OCI-LY7 (cell line): ENCODE measurements around the gene CFAP157.

Source experiments
- CTCF ChIP-seq: fragments of 200-600 bp; sonication (generic); conservative IDR thresholded peaks from 2 replicates; pipeline ENCODE4 v1.5.1; 2014; ENCODE audit warnings: mild to moderate bottlenecking, antibody characterized with exemption, low read length, moderate library complexity, mixed read lengths
- EZH2phosphoT487 ChIP-seq: fragments of 200-600 bp; sonication (generic); IDR thresholded peaks from 2 replicates; pipeline ENCODE4 v1.6.1; 2018; ENCODE audit warnings: low read depth, borderline replicate concordance, mild to moderate bottlenecking, mixed run types, antibody characterized with exemption, low read length, moderate library complexity, mixed read lengths

- TF ChIP-seq CTCF (no peak), EZH2phosphoT487 (no peak)
Observed at GRCh38 chr9:127738666-127739065, 31.9 kb downstream of the CFAP157 start.
